Measurements from ENCODE around the gene INTS1.

Gene INTS1

GRCh38 chr7:1503390-1503789 is 799 bp downstream of the INTS1 start:
- H3K4me3 ChIP-seq (ENCODE audit: low read depth, low read length) = peak overlapping the region; percentile 79
- no peak for TF ChIP-seq CTCF (IDR thresholded peaks at IDR 0.05; ENCODE audit: insufficient read depth, low read depth, low read length, missing control alignments)
- DNase-seq (ENCODE audit: low read depth) = no peak

GRCh38 chr7:1502845-1503244 is 1.3 kb downstream of the INTS1 start:
- peak overlapping the region; percentile 79 for H3K4me3 ChIP-seq (ENCODE audit: low read depth, low read length)
- no peak for DNase-seq (ENCODE audit: low read depth)
- TF ChIP-seq CTCF (IDR thresholded peaks at IDR 0.05; ENCODE audit: insufficient read depth, low read depth, low read length, missing control alignments) = no peak

GRCh38 chr7:1501487-1502270 is 2.5 kb downstream of the INTS1 start:
- no peak for DNase-seq (ENCODE audit: low read depth)
- no peak overlapping the region for H3K4me3 ChIP-seq (ENCODE audit: low read depth, low read length)
- TF ChIP-seq CTCF (IDR thresholded peaks at IDR 0.05; ENCODE audit: insufficient read depth, low read depth, low read length, missing control alignments) = no peak

- H3K4me3 ChIP-seq (ENCODE audit: low read depth, low read length) = no peak overlapping the region
- no peak for TF ChIP-seq CTCF (IDR thresholded peaks at IDR 0.05; ENCODE audit: insufficient read depth, low read depth, low read length, missing control alignments)
- no peak for DNase-seq (ENCODE audit: low read depth)
These were observed 4.0 kb downstream of the INTS1 start for GRCh38 chr7:1500064-1500807.

- H3K4me3 ChIP-seq (ENCODE audit: low read depth, low read length) = no peak overlapping the region
- TF ChIP-seq CTCF (IDR thresholded peaks at IDR 0.05; ENCODE audit: insufficient read depth, low read depth, low read length, missing control alignments) = no peak
- no peak for DNase-seq (ENCODE audit: low read depth)
These were observed 4.7 kb downstream of the INTS1 start for GRCh38 chr7:1499367-1500029.

GRCh38 chr7:1498370-1499305 is 5.6 kb downstream of the INTS1 start:
- no peak for DNase-seq (ENCODE audit: low read depth)
- no peak overlapping the region for H3K4me3 ChIP-seq (ENCODE audit: low read depth, low read length)
- TF ChIP-seq CTCF (IDR thresholded peaks at IDR 0.05; ENCODE audit: insufficient read depth, low read depth, low read length, missing control alignments) = no peak

All from GM12865 (cell line).